Right cardiac atrium (tissue), 5 donors: ENCODE results near the gene ELMO1. TPM values are rescaled to one million over a fixed set of nuclear protein-coding genes. Genes with fewer than 3 reads are reported as not detected.

Experiments used
- ATAC-seq, 2 donors: fragments of 200-7000 bp; cut with Tn5 transposase; one replicate each; pipeline versions ENCODE4 v1.8.0 to v1.9.1; 2020; ENCODE audit warnings: moderate library complexity in 2 of 2, mild to moderate bottlenecking in 1 of 2
- DNase-seq, 3 donors: peaks; one replicate each; pipeline ENCODE4 v3.0.0-alpha.2; 2020
- H3K27ac ChIP-seq: one replicate; pipeline ENCODE4 v1.5.1; 2013; ENCODE audit warnings: mild to moderate bottlenecking, low read length, control low read depth, moderate library complexity
- H3K27me3 ChIP-seq: one replicate; pipeline ENCODE4 v1.6.1; 2013; ENCODE audit not compliant: control insufficient read depth, insufficient read depth
- H3K4me1 ChIP-seq: one replicate; pipeline ENCODE4 v1.6.1; 2013; ENCODE audit warnings: low read length; ENCODE audit not compliant: control insufficient read depth, insufficient read depth
- H3K4me3 ChIP-seq: one replicate; pipeline ENCODE4 v1.5.1; 2013; ENCODE audit warnings: low read length, control low read depth
- H3K9me3 ChIP-seq: one replicate; pipeline ENCODE4 v1.6.1; 2013; ENCODE audit warnings: low read length; ENCODE audit not compliant: control insufficient read depth
- WGBS: extraction: QIAGEN DNeasy Blood & Tissue Kit; methylation state at CpG from one replicate; pipeline ENCODE4 v1.1.7; 2013; 5-methylcytosine and 5-hydroxymethylcytosine counted together
- intact Hi-C, 4 donors: fragments of 100-400 bp; cut with DNase I; formaldehyde crosslinking; loops; one replicate each; pipeline versions ENCODE4 v1.11.0 to v1.14.0; 2022 to 2023
- polyA plus RNA-seq: library from polyadenylated mRNA; stranded (reverse); fragments of 200-250 nt; gene quantifications from one replicate; pipeline ENCODE4 v1.2.3, GENCODE V29; 2013
- total RNA-seq, 4 donors: library from RNA; stranded (reverse); fragmentation: NEBNext Ultra II Directional; extraction: Animal tissue kit (Norgen Biotek cat#: 25700); gene quantifications; one replicate each; pipeline ENCODE4 v1.2.1, GENCODE V29; 2021
- donor health status: healthy with polysubstance abuse.
- donor health status: DM: no; HTN: yes; CAD: no.
- donor health status: DM: no; HTN: no; CAD: no.
- donor health status: DM: no; HTN: yes; CAD: no; lungs with severe emphysema.
- donor health status: DM: yes; HTN: yes; CAD: no.

The ELMO1 gene
- total and polyA plus RNA-seq, 5 donors, result 11.8 to 20.8 (median 18.8) TPM

DNA sequence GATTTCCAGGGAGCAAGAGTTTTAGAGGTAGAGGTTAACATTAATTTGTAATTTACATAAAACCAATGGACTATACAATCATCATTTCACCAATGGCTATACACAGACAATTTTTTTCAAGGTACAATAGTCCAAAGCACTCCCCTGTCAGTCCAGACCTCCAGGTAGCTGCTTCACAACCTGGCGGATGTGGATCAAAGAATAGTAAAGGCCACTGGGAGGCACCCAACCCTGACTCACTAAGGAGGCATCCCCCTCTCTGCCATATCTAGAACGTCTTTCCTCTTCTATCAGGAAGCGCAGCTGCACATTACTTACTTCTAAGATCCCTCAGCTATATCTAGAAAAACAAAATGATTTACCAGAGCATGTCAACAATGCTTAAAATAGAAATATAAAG, 506.6 kb downstream of the ELMO1 start:
- no peaks in the 10 kb centered on the region for H3K4me1 ChIP-seq
- H3K27me3 ChIP-seq, result no peaks in the 10 kb centered on the region
- no peak overlapping the region for H3K27ac ChIP-seq
- 78% methylated on average over 3 of the region's 3 CpGs for WGBS
- peaks cover 3% of the 10 kb centered on the region for H3K9me3 ChIP-seq
- intact Hi-C loops, result no loop called here
- ATAC-seq (no peak), DNase-seq (no peak)
- no peak overlapping the region for H3K4me3 ChIP-seq

DNA sequence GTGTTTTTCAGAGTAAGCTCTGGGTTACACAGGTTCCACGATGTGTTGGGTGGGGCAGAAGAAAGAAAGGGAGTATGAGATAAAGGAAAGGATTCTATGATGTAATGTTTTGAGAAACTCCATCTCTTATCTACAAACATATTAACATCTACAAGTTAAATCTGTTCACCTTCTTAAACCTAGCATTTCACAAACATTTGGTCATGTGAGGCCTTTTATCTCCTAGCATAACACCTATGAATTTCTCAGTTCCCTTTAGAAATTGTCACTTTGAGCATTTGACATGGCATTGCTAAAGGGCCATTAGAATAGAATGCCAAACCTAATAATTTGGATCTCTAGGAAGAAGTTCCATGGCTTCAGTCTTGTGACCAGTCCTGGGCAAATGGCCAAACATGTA, 507.3 kb downstream of the ELMO1 start:
- Histone ChIP-seq H3K27ac (no peak overlapping the region), H3K27me3 (no peaks in the 10 kb centered on the region), H3K4me1 (no peaks in the 10 kb centered on the region), H3K9me3 (peaks cover 3% of the 10 kb centered on the region), H3K4me3 (no peak overlapping the region)
- DNase-seq (no peak), ATAC-seq (no peak)
- WGBS, result 53% methylated on average over 1 of the region's 1 CpG
- intact Hi-C loops, result no loop called here

DNA sequence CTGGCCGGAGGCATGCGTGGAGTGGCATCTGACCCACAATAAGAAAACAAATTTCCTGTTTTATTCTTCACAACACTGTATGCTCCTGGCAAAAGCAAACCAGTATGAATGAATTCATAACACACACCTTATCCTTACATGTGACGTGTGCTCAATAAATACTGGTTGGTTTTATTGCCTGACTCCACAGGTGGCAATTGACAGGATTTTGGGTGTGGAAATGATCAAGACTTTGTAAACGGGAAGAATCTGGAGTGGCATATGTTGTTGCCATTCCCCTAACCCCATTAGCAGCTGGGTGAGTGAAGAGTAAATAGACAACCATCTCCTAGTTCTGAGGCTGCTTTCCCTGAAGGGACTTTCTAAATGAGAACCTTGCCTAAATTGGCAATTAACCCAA, 508.8 kb downstream of the ELMO1 start:
- WGBS, result 93% methylated on average over 4 of the region's 4 CpGs
- ATAC-seq (no peak), DNase-seq (no peak)
- Histone ChIP-seq H3K27me3 (no peaks in the 10 kb centered on the region), H3K4me1 (no peaks in the 10 kb centered on the region), H3K9me3 (peaks cover 3% of the 10 kb centered on the region), H3K4me3 (no peak overlapping the region), H3K27ac (no peak overlapping the region)
- intact Hi-C loops, result no loop called here

DNA sequence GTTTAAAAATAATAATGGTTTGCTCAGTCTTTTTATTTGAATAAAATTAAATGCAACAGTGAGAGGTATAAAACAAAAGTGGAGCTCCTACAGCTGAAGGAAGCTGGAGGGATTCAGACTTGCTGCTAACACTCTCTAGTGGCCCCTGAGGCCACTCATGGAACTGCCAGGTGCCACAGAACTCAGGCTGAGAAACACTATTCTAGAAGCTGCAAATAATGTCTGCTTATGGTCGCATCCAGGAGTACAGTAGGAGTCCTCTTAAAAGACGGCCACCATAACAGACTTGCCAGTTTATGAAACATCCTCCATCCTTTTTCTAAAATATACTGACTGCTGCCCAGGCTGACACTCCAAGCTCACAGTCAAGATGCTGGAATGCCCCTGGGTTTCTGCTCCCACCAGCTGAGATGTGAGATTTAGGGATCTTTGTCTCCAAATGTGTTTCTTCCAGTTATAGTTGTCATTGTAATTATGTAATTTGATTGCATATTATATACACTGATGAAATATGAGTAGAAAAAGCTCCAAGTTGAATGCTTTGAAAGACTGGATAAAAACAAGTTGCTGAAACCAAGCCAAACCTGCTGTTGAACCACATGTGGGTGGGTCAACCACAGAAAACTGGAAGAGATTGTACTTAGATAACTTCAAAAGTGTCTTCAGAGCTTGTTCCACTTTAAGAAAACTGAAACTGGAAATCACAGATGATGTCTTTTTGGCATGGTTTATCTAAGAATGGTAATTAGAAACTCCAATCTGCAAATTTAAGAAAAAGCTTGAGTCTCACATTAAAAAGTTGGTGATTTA, 510.7 kb downstream of the ELMO1 start:
- ATAC-seq (no peak), DNase-seq (no peak)
- WGBS, result 94% methylated on average over 2 of the region's 2 CpGs
- no peaks in the 10 kb centered on the region for H3K4me1 ChIP-seq
- intact Hi-C loops, result no loop called here
- H3K27ac ChIP-seq, result no peak overlapping the region
- H3K4me3 ChIP-seq, result no peak overlapping the region
- peaks cover 3% of the 10 kb centered on the region for H3K9me3 ChIP-seq
- no peaks in the 10 kb centered on the region for H3K27me3 ChIP-seq

DNA sequence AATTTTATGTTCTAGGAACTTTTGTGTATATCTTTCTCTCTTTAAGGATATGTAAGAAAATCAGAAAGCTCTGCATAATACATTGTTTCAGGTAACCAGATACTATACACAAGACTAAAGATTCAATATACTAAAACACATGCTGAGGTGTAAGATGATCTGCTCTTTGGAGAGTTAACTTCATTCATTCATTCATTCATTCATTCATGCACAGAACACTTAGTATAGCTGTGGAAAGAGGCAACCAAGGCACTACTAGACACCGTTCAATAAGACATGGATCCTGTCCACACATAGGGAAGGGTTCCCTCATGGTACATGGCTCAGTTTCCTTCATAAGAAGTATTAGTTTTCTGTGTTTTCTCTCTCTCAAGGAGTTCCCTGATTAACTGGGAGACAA, 516.8 kb downstream of the ELMO1 start:
- no peaks in the 10 kb centered on the region for H3K27me3 ChIP-seq
- no peak for ATAC-seq
- 97% methylated on average over 1 of the region's 1 CpG for WGBS
- DNase-seq, result no peak
- H3K4me1 ChIP-seq, result no peaks in the 10 kb centered on the region
- intact Hi-C loops, result no loop called here
- no peak overlapping the region for H3K27ac ChIP-seq
- no peaks in the 10 kb centered on the region for H3K9me3 ChIP-seq
- H3K4me3 ChIP-seq, result no peak overlapping the region

DNA sequence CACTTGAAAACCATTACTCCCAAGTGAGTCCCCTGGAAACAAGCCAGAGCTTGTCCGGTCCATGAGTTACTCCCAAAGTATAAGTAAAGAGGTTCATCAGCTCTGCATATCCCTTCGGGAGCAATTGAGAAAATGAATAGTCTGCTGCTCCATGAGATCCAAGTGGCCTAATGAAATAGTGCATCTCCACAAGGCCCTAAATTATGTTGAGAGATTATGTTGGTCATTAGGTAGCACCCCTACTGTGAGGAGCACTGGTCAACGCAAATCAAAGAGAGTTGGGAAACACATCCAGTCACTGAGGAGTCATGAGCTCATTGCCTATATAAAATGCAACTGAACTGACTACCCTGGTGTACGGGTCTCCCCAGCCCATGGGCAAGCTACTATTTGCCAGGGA, 518.9 kb downstream of the ELMO1 start:
- 87% methylated on average over 4 of the region's 4 CpGs for WGBS
- ATAC-seq (no peak), DNase-seq (no peak)
- H3K4me3 ChIP-seq, result no peak overlapping the region
- no peaks in the 10 kb centered on the region for H3K4me1 ChIP-seq
- no peaks in the 10 kb centered on the region for H3K9me3 ChIP-seq
- H3K27ac ChIP-seq, result no peak overlapping the region
- intact Hi-C loops, result no loop called here
- no peaks in the 10 kb centered on the region for H3K27me3 ChIP-seq

DNA sequence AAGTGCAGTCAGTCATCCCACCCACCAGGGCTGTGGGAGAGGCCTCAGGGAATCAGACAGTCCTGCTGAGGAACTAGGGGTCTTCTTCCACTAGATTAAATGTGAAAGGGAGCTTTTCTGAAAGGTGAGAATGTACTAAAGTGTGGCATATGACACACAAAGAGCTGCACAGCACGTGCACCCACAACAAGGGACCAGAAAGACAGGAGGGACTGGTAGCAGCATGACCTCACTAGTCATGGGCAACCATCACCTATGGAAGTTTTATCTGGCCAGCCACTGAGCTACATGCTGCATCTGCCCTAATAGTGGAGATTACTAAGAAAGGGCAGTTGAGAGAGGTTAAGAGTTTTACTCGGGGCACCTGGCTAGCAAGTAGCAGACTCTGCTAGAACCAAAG, 519.9 kb downstream of the ELMO1 start:
- ATAC-seq (no peak), DNase-seq (no peak)
- H3K27me3 ChIP-seq, result no peaks in the 10 kb centered on the region
- H3K4me3 ChIP-seq, result no peak overlapping the region
- 89% methylated on average over 2 of the region's 2 CpGs for WGBS
- no peak overlapping the region for H3K27ac ChIP-seq
- no peaks in the 10 kb centered on the region for H3K9me3 ChIP-seq
- intact Hi-C loops, result no loop called here
- peaks cover 2% of the 10 kb centered on the region for H3K4me1 ChIP-seq

DNA sequence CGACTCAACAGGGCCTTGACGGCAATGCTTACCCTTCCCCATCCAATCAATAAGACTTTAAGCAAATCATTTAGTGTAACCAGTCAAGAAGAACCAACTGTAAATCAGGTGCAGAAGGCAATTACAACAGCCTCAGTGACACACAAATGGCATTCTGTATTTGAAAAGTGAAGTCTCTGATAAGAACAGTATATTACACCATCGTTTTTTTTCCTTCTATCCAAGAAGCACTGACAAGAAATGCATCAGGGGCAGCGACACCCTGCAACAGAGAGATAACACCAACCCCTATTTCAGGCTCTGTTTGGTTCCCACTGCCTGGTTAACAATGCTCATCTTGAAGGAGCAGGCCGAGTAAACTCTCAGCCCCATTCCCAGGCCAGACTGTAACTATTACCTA, 520.4 kb downstream of the ELMO1 start:
- H3K4me3 ChIP-seq, result no peak overlapping the region
- WGBS, result 77% methylated on average over 5 of the region's 5 CpGs
- no peaks in the 10 kb centered on the region for H3K9me3 ChIP-seq
- no peak for ATAC-seq
- no peak for DNase-seq
- no peak overlapping the region for H3K27ac ChIP-seq
- no peaks in the 10 kb centered on the region for H3K27me3 ChIP-seq
- intact Hi-C loops, result no loop called here
- peaks cover 2% of the 10 kb centered on the region for H3K4me1 ChIP-seq

DNA sequence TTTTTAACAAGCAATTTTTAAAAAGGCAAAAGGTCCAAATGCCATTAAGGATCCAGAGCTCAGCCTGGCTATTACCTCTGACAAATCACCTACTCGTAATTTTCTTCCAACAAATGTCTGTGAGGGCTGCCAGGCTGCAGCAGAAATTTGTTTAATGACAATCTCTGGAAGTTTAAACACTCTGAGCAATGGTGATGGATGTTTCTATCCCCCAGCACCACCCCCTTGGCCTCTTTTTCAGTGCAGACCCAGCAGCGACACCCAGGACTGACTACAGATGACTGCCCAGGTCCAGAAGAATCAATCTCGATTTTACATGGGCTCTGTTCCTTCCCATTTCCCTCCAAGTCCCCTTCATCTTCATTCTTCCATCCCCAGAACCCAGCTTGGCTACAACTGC, 523.0 kb downstream of the ELMO1 start:
- H3K27me3 ChIP-seq, result no peaks in the 10 kb centered on the region
- H3K9me3 ChIP-seq, result no peaks in the 10 kb centered on the region
- DNase-seq (no peak), ATAC-seq (no peak)
- no peak overlapping the region for H3K4me3 ChIP-seq
- 82% methylated on average over 3 of the region's 3 CpGs for WGBS
- intact Hi-C loops, result no loop called here
- H3K27ac ChIP-seq, result no peak overlapping the region
- H3K4me1 ChIP-seq, result peaks cover 2% of the 10 kb centered on the region

DNA sequence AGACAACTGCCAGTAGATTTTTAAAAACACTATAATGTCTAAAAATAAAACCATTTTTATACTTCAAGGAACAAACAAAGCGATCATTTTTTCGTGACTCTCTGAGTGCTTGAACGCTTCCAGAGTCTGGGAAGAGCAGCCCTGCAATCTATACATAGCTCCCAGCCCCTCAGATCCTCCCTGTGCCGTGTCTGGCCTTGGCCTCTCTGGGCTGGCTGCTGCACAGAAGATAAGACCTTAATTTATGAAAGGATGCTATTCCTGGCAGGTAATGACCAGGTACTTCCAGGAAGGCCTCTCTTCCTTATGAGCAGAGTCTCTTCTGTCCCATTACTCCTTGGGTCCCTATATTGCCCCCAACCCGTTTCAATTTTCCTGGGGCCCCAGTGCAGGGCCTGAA, 523.5 kb downstream of the ELMO1 start:
- ATAC-seq (no peak), DNase-seq (no peak)
- no peak overlapping the region for H3K27ac ChIP-seq
- no peak overlapping the region for H3K4me3 ChIP-seq
- intact Hi-C loops, result no loop called here
- no peaks in the 10 kb centered on the region for H3K9me3 ChIP-seq
- peaks cover 2% of the 10 kb centered on the region for H3K4me1 ChIP-seq
- 82% methylated on average over 5 of the region's 5 CpGs for WGBS
- H3K27me3 ChIP-seq, result no peaks in the 10 kb centered on the region

DNA sequence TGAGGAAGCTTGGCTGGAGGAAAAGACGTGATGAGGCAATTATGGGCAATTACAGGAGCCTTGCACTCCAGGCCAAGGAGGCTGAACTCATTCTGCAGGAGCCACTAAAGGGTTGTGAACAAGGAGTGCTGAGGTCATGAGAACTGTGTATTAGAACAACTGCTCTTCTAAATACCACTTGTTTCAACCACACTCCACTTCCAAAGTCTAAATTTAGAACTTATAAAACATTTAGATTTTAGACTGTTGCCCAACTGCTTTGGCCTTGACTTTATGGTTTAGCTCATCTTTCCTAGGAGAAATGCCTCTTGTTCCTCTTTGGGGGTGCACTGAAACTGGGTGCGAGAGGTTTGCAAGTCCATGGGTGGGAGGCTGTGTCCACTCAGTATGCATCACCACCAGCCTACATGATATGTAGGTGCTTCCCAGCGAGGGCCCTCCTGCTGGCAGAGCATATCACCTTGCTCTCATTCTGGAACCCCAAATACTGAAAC, 524.7 kb downstream of the ELMO1 start:
- DNase-seq, result no peak
- H3K27me3 ChIP-seq, result no peaks in the 10 kb centered on the region
- intact Hi-C loops, result no loop called here
- no peak overlapping the region for H3K27ac ChIP-seq
- ATAC-seq, result peak in 1 of 2 donors; percentile 40
- H3K4me1 ChIP-seq, result peaks cover 2% of the 10 kb centered on the region
- H3K9me3 ChIP-seq, result no peaks in the 10 kb centered on the region
- WGBS, result 74% methylated on average over 3 of the region's 3 CpGs
- no peak overlapping the region for H3K4me3 ChIP-seq

DNA sequence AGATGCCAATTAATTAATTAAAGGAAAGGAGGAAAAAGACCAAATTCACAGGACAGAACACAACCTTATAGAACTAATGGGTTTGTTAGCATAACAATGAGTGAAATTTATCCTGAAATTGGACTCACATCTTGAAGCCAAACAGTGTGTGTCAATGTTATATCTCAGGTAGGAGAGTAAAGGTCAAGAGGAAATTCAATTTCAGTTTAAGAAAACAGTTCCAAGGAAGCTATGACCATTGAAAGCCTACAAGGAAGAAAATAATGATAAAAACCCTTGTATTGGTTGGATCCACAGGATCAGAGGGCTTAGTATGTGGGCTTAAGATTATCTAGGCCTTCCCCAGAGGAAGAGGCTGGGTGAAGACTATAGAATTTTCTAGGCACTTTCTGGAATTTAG, 525.5 kb downstream of the ELMO1 start:
- DNase-seq (no peak), ATAC-seq (no peak)
- Histone ChIP-seq H3K27ac (no peak overlapping the region), H3K9me3 (no peaks in the 10 kb centered on the region), H3K27me3 (no peaks in the 10 kb centered on the region), H3K4me1 (peaks cover 2% of the 10 kb centered on the region), H3K4me3 (no peak overlapping the region)
- intact Hi-C loops, result no loop called here
